GM20431 (cell line): ENCODE measurements around the gene C16orf87.

ENCODE experiments used
- in situ Hi-C: fragments of 300-500 bp; cut with MseI, MboI; formaldehyde crosslinking; loops from one replicate; pipeline ENCODE4 v1.15.0; 2020; ENCODE audit warnings: low sequenced_read_pairs; ENCODE audit not compliant: unreplicated experiment

Gene C16orf87

GRCh38 chr16:46844771-46845170, 13.8 kb upstream of the C16orf87 start:
- in situ Hi-C loops: no loop called here

GRCh38 chr16:46843898-46844642, 13.1 kb upstream of the C16orf87 start:
- in situ Hi-C loops: no loop called here

DNA sequence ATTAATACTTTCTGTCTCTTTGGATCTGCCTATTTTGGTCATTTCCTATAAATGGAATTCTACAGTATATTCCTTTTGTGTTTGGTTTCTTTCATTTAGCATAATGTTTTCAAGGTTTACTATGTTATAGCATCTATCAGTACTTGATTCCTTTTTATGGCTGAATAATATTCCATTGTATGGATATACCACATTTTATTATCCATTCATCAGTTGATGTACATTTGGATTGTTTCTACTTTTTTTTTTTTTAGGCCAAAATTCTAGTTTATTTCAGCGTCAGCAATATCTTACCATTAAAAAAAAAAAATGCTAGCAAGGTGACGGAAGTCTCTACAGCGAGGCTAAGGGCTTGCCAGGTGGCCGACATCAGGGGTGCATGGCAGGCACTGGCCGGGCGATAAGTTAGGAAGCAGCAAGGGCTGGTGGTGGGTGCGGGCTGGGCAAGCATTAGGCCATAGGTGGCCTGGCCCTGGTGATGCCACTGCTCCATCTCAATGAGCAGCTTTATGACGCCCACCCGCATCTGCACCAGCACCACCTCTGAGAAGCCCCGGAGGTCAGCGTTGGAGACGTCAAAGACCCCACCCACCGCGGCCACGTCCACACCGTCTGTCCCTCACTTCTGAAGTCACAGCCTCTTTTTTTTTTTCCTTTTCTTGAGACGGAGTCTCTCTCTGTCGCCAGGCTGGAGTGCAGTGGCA, 11.4 kb upstream of the C16orf87 start:
- in situ Hi-C loops: no loop called here

DNA sequence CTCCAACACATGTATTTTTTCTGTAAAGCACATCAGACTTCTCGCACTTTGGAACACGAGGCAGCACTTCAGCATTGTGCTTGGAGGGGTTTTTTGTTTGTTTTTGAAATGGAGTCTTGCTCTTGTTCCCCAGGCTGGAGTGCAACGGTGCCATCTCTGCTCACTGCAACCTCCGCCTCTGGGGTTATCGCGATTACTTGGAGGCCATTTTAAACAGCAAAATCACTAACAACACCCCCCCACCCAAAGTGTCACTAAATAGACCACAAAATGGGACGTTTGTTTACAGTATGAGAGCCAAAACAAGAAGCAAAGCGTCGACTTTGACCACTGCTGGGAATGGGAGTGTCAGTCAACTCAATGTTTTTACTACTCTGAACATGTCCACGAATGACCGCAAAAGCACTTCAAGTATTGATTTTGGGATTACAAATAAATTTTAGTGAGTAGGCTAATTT, 9.0 kb upstream of the C16orf87 start:
- in situ Hi-C loops: no loop called here

DNA sequence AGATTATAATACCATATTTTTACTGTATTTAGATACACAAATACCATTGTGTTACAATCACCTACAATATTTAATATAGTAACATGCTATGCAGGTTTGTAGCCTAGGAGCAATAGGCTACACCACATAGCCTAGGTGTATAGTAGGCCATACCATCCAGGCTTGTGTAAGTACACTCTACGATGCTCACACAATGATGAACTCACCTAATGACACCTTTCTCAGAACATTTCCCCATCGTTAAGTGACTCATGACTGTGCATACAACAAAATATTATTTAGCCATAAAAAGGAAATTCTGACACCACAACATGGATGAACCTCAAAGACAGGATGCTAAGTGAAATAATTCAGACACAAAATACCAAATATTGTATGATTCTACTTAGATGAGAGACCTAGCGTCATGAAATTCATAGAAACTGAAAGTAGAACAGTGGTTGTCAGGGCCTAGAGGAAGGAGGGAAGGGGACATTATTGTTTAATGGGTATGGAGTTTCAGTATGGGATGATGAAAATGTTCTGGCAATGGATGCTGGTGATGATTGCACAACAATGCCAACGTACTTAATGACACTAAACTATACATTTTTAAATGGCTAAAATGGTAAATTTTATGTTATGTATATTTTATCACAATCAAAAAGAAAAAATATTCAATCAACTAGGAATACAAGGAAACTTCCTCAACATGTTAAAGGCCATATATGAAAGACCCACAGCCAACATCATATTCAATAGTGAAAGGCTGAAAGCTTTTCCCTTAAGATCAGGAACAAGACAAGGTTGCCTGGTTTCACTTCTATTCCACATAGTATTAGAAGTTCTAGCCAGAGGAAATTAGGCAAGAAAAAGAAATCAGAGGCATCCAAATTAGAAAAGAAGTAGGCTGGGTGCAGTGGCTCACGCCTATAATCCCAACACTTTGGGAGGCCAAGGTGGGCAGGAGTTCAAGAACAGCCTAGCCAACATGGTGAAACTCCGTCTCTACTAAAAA, 5.9 kb upstream of the C16orf87 start:
- in situ Hi-C loops: no loop called here

DNA sequence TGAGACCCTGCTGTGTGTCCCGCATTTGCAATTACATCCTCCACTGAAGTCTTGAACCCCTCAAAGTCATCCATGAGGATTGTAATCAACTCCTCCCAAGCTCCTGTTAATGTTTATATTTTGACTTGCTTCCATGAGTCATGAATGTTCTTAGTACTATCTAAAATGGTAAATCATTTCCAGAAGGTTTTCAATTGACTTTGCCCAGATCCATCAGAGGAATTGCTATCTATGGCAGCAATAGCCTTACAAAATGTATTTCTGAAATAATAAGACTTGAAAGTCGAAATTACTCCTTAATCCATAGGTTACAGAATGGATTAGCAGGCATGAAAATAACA, 2.5 kb upstream of the C16orf87 start:
- in situ Hi-C loops: no loop called here

DNA sequence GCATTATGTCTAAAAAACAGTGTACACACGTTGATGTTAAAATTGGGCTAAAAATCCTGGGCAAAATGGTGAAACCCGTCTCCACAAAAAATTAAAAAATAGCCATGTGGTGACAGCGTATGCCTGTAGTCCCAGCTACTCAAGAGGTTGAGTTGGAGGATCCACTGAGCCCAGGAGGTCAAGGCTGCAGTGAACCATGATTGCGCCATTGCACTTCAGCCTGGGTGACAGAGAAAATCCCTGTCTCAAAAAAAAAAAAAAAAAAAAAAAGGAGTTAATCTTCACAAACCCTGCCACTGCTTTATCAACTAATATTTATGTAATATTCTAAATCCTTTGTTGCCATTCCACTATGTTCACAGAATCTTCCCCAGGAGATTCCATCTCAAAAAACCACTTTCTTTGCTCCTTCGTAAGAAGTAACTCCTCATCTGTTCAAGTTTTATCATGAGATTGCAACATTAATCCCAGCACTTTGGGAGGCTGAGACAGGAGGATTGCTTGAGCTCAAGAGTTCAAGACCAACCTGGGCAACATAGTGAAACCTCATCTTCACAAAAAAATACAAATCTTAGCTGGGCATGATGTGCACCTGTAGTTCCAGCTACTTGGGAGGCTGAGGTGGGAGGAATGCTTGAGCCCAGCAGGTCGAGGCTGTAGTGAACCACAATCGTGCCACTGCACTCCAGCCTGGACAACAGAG, 1.9 kb upstream of the C16orf87 start:
- in situ Hi-C loops: no loop called here

GRCh38 chr16:46830417-46830901, 521 bp downstream of the C16orf87 start:
- in situ Hi-C loops: no loop called here

- in situ Hi-C loops: no loop called here
Measured at GRCh38 chr16:46828943-46829342, 2.0 kb downstream of the C16orf87 start.

- in situ Hi-C loops: no loop called here
Measured at GRCh38 chr16:46828292-46828691, 2.7 kb downstream of the C16orf87 start.

- in situ Hi-C loops: no loop called here
Measured at GRCh38 chr16:46826631-46827030, 4.3 kb downstream of the C16orf87 start.

- in situ Hi-C loops: no loop called here
Measured at GRCh38 chr16:46822270-46822669, 8.7 kb downstream of the C16orf87 start.

DNA sequence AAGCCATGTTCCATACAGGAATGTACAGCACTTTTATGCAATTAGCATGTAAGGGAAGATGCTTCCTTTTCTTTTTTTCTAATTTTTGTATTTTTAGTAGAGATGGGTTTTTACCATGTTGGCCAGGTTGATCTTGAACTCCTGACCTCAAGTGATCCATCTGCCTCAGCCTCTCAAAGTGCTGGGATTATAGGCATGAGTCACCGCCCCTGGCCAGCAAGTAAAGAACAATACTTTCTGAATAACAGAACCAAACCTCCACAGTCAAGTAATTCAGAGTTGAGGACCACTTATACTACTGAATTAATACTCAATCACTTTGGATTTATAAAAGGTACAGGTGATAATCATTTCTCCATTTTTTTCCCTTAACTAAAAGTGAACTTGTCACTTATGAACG, 13.0 kb downstream of the C16orf87 start:
- in situ Hi-C loops: no loop called here

DNA sequence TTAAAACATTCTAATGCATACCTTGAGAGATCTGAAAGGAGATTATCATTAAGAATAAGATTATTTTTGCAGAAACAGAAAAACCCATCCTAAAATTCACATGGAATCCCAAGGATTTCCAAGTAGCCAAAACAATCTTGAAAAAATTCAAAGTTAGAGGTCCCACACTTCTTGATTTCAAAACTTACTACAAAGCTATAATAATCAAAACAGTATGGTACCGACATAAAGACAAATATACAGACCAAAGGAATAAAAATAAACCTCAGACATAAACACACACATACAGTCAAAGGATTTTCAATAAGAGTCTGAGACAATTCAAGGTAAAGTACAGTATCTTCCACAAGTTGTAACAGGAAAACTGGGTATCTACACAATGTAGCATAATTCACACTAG, 16.2 kb downstream of the C16orf87 start:
- in situ Hi-C loops: no loop called here

DNA sequence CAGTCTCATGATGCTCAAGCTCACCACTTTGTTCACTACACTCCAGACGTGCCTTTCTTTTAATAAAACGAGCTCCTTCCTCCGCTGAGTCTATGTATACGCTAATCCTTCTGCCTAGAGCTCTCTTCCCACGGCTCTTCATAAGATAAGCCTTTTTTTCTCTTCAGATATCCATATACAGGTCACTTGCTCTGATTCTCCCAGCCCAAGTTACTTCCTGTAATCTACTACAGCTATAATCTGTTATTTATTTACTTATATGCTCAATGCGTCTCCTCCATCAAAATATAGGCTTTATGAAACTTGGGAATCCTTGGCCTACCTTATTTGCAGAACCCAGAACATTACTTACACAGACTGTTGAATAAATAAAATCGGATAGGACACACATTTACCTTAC, 17.4 kb downstream of the C16orf87 start:
- in situ Hi-C loops: no loop called here

GRCh38 chr16:46812781-46813540, 18.0 kb downstream of the C16orf87 start:
- in situ Hi-C loops: no loop called here

- in situ Hi-C loops: no loop called here
Measured at GRCh38 chr16:46811682-46812081, 19.3 kb downstream of the C16orf87 start.

DNA sequence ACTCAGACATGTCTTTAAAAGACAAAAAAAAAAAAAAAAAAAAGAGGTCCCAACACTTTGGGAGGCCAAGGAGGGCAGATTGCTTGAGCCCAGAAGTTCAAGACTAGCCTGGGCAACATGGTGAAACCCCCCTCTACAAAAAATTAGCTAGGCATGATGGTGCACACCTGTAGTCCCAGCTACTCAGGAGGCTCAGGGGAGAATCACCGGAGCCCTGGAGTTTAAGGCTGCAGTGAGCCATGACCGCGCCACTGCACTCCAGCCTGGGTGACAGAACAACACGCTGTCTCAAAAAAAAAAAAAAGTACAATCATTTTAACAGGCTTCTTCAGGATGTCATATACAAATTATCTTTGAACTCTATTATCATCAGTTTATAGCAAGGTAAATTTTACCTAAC, 22.0 kb downstream of the C16orf87 start:
- in situ Hi-C loops: no loop called here

DNA sequence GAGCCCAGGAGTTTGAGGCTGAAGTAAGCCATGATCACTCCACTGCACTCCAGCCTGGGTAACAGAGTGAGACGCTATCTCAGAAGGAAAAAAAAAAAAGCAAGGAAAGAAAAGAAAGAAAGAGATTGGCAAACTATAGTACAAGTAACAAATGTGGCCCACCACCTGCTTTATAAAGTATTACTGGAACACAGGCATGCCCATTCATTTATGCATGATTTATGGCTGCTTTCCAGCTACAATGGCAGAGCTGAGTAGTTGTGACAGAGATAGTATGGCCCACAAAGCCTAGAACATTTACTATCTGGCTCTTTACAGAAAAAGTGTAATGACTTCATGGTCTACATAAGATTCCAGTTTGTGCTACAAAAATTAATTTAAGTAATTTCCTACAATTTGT, 23.6 kb downstream of the C16orf87 start:
- in situ Hi-C loops: no loop called here
